GM19463 (cell line): ENCODE measurements around the gene IL5RA.
A peak's percentile ranks its signal among the peaks of the same experiment; 100 is the strongest.

Experiments
- ATAC-seq: cut with Tn5 transposase; IDR thresholded peaks from one replicate; pipeline ENCODE4 v1.9.1; 2021; ENCODE audit warnings: mild to moderate bottlenecking, moderate library complexity; ENCODE audit not compliant: unreplicated experiment

The IL5RA gene

GRCh38 chr3:3109407-3110298 is 521 bp downstream of the IL5RA start:
- peak; percentile 73 for ATAC-seq

- ATAC-seq: no peak
Measured at GRCh38 chr3:3107858-3108257, 2.3 kb downstream of the IL5RA start.

DNA sequence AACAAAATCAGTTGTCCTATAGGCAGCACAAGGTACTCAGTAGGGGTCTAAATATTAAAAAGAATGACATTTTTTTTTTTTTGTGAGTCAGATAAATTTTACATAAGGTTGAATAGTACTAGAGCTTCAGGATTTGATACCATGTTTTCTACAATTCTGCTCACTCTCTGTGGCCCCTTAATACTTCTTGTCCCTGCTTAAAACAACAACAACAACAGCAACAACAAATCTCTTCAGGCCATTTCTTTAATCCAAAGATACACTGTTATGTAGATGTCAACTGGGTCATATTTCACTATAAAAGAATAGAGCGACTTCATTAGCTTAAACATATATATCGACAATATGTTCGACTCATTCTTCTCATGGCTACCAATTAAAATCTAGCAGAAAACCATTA is 3.0 kb downstream of the IL5RA start:
- no peak for ATAC-seq

DNA sequence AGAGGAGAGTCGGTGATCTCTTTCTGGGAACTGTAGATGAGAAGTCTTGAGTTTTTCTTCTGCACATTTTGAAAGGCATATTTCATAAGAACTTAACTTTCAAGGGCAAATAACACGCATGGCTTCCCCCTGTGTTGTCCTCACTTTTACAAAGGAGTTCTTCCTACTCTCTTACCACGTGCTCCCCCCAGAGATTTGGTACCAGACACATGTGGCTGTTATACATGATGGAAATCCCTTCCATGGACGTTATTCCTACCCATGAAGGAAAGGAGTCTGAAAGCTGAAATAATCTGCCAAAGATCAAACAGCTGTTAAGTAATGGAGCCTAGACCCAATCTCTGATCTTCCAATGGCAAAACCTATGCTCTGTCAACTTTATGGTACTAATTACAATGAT is 4.4 kb downstream of the IL5RA start:
- ATAC-seq: no peak

- ATAC-seq: no peak
Measured at GRCh38 chr3:3105246-3105645, 4.9 kb downstream of the IL5RA start.

GRCh38 chr3:3102751-3103150 is 7.4 kb downstream of the IL5RA start:
- no peak for ATAC-seq

- no peak for ATAC-seq
Measured at GRCh38 chr3:3101660-3102458, 8.3 kb downstream of the IL5RA start.

DNA sequence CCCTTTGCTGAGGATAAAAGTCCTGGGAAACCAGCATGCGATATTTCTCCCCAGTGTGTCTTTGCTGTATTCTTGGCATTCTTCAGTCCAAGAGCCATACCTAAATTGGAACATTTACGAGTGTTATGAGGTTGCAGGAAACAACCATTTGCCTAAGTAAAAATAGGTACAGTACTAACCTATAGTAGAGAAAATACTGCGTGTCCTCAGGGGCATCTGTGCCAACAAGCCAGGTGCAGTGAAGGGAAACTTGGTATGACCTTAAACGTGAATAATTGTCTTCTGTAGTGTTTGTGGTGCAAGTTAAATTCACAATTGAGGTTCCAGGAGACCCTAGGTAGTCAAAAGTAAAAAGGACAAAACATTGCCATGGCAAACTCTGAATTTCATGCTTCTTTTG is 12.2 kb downstream of the IL5RA start:
- peak; percentile 37 for ATAC-seq

- peak; percentile 92 for ATAC-seq
Measured at GRCh38 chr3:3089017-3089416, 21.2 kb downstream of the IL5RA start.

GRCh38 chr3:3087716-3088465 is 22.3 kb downstream of the IL5RA start:
- no peak for ATAC-seq

DNA sequence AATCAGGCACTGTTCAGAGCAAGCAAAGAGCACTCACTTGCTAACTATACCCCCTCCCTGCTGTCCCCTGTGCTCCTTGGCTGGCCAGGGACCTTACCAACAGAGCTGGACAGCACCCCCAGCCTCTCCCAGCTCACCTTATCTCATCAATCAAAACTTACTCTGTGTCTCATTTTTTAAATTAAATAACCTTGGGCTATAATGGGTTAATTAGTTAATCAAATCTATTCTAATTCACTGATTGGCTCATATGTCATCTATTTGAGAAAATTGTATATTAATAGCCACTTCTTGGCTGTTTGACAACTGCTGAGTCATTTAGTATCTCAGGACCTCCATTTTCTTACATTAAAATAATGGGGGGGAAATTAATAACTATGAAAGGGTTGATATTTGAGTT is 22.9 kb downstream of the IL5RA start:
- no peak for ATAC-seq

DNA sequence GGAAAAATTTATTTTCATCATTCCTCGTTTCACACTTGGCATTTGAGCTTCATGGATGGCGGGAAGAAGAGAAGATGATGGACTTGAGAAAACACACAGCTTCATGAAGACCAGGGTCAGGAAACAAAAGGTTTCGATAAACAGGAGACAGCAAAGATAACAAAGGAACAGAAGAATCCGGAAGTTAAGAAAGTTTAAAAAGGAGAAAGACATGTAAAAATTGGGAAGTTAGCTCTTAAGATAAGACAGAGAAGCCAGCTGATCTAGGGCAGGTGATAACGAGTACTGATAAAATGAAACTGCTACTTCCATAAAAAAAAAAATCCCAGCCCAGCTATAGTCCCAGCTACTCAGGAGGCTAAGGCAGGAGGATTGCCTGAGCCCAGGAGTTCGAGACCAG is 23.9 kb downstream of the IL5RA start:
- no peak for ATAC-seq

GRCh38 chr3:3085782-3086181 is 24.4 kb downstream of the IL5RA start:
- peak; percentile 28 for ATAC-seq

- ATAC-seq: no peak
Measured at GRCh38 chr3:3084890-3085289, 25.3 kb downstream of the IL5RA start.

DNA sequence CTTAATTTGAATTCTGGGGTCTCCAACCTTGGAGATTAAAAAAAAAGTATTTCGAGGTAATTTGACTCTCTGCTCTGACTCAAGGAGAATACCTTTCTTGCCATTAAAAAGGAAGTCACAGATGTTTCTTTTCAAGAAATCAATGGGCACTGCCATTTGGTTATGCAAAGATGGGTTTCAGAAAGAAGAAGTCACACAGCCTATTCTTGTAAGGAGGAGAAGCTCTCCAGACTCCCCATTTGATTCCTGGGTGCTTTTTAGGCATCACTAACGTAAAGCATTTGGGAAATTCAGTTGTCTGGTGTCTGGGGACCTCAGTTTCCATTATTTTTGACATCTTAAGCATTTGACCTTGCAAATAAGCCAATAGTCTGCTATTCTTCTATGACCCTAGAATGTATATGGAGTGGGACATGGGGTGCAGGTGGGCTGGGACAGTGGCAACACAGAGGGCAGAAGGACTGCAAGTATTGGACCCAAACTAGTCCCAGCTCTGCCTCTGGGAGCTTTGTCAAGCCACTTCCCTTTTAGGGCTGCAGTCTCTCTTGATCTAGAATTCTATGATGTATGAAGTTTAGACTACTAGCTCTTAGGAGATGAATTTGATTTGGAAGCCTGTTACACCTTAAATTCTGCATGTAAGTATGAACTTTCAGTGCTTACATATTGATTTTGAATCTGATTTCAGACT is 27.8 kb downstream of the IL5RA start:
- ATAC-seq: peak; percentile 63

DNA sequence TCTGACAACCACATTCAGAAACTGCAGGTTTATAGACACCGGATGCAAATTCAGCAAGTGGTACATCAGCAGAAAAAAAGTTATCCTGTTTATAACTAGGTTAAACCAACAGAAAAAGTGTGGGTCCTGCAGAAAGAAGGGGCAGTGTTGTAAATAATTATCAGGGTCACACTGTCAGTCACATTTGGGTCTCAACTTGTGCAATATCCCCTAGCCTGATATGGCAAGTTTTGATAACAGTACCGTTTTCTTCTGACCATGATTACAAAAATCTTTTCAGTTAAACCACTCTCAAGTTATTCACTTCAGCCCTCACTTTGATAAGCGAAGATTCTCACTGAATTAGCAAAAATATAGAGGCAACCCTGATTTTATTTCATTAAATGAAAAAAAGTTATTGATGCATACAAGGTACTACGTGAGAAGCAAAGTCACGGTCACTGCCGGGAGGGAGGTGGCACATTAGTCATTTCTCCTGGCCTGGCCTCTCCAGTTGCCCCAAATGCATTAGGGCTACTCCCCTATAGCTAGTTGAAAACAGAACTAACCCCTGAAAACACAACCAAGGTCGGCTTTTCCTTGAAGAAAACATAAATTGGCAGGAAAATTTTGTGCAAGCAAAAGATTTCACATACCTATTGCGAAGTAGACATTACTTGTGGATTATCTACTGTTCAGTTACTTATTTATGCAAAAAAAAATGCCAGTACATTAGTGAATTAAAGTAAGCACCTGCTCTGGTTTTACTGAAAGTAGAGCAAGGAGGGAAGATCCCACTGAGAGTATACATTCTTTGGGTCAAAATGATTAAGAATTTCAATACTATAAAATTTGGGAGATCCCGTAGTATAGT is 28.6 kb downstream of the IL5RA start:
- ATAC-seq: peak; percentile 56

GRCh38 chr3:3080309-3080708 is 29.9 kb downstream of the IL5RA start:
- no peak for ATAC-seq

DNA sequence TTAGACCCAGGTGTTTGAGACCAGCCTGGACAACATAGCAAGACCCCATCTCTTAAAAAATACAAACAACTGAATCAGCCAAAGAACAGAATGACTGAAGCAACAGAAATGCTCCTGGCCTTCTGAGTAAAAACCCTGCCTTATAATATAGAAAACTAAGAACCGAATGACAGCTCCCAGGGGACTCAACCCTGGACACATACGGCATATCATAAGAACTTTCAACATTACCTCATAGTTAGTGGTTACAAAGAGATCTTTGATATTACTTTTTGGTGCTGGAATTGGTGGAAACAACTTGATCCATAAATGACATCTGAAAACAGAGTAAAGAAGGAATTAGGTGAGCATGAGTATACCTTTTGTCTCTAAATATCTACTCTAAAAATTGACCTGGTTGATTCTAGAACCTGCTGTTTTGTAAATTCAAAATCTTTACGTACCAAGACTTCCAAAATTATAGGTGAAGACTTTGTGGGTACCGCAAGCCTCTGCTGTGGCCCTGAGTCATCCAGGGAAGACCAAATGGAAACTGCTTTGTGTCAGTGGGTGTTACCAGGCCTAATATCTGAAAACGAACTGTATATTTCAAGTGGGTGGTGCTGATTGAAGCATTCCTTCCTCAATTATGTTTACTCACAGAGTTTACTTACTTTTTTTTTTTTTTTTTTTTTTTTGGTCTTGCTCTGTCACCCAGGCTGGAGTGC is 35.5 kb downstream of the IL5RA start:
- ATAC-seq: peak; percentile 79

GRCh38 chr3:3071136-3071535 is 39.0 kb downstream of the IL5RA start:
- ATAC-seq: no peak
